GM18502 (cell line): ENCODE results near the gene CCDC91.
"Not testable (repeated sequence)": the region's sequence is repeated elsewhere in the genome, so short reads cannot be mapped to it uniquely, and the experiment has no call there.

ENCODE experiments used
- ATAC-seq: cut with Tn5 transposase; IDR thresholded peaks from one replicate; pipeline ENCODE4 v1.9.1; 2021; ENCODE audit warnings: mild to moderate bottlenecking; ENCODE audit not compliant: unreplicated experiment, poor library complexity

CCDC91 gene

DNA sequence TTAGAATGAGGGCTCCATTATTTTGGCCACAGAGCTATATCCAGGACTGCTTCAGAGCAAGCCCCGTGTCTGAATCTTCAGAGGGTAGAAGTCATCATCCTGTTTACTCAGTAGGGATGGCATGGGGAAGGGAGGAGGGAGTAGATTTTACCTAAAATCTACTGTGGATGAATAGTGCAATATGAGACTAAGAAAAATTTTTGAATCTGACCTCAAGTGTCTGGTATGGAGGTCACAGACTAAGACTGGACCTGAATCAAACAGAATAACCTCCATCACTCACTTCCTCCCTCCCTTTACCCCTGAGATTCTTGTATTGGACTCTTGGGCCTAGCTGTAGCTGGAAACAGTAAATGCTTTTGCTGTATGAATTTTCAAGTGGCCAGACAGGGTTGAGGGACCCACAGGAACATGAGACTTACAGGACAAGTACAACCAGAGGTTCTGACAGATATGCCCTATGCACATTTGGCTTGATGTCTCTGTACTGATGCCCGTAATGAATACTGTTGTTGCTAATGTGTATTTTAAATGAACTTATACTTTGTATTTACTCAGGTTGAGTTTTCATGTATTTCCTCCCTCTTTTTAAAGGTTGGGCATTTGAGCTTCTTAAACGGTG is 78.5 kb downstream of the CCDC91 start:
- no peak for ATAC-seq

DNA sequence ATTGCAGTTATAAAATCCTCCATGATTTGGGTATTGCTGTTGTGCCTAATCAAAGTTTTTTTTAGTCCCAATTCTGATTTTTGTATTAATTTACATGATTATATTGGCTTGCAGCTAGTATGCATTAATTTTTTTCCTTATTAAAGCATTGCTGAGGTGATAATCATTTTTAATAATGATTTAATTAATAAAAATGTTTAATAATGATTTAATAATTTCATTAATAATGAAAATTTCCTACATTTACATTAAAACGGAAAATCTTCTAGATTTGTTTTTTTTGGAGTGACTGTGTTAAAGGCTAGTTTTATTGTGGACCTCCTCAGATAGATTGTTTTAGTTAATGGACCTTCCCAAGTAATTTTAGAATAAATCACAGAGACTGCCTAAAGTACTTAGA is 79.6 kb downstream of the CCDC91 start:
- no peak for ATAC-seq

DNA sequence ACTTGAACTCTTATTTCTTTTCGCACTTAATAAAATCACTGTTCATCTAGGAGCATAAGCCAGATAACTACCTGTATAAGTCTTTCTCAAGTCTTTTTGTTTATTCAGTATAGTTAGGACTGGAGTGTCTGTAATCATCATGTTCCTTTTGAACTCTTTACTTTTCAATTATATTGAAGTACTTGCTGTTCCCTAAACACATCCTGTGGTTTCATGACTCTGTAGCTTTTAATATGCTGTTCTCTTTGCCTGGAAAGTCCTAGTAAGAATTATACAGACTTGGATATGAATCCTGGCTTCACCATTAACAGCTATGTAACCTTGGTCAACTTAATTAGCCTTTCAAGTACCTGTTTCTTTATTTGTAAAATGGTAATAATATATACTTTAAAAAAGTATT is 88.2 kb downstream of the CCDC91 start:
- ATAC-seq: no peak

DNA sequence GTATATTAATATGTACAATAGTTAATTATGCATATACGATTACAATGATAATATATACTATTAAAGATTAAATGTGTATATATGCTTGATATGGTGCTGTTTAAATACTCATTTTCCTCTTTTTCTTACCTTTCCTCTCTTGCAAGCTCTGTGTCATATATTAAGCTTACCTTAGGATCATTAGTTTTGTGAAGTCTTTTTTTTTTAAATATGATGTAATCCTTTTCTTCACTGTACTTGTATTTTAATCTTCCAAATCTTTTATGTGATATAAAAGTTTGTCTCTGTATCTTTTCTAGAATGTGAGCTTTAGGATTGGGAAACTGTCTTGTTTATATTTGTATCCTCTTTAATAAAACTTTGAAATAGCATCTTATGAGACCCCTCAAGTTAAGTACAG is 88.7 kb downstream of the CCDC91 start:
- ATAC-seq: no peak

DNA sequence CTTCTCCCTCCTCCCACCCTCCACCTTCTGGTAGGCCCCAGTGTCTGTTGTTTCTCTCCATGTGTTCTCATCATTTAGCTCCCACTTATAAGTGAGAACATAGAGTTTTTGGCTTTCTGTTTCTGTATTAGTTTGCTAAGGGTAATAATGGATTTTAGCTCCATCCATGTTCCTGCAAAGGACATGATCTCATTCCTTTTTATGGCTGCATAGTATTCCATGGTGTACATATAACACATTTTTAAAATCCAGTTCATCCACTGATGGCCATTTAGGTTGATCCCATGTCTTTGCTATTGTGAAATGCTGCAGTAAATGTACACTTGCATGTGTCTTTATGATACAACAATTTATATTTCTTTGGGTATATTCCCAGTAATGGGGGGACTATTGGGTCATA is 96.1 kb downstream of the CCDC91 start:
- ATAC-seq: no peak

DNA sequence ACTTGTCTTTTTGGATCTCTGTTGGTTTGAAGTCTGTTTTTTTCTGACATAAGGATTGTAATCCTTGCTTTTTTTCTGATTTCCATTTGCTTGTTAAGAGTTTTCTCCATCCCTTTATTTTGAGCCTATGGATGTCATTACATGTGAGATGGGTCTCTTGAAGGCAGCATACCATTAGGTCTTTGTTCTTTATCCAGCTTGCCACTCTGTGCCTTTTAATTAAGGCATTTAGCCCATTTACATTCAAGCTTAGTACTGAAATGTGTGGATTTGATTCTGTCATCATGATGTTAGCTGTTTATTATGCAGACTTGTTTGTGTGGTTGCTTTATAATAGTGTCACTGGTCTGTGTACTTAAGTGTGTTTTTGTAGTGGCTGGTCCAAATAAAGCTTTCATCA is 100.0 kb downstream of the CCDC91 start:
- no peak for ATAC-seq

DNA sequence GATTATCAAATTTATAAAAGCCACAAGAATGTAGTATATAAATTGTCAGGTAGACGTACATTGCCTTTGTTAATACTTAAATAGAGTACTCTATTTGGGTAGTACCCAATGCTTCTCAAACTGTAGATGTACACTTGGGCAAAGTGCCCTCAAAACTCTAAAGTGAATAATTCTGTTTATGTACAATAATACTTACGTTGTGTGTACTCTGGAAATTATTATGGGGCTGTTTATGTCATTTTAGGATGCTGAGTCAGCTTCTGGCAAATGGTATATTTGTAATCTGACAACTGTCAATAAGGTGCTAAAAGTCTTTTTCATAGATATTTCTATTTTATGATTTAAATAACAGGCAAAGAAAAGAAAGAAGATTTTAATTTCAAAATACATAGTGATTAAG is 102.4 kb downstream of the CCDC91 start:
- no peak for ATAC-seq

DNA sequence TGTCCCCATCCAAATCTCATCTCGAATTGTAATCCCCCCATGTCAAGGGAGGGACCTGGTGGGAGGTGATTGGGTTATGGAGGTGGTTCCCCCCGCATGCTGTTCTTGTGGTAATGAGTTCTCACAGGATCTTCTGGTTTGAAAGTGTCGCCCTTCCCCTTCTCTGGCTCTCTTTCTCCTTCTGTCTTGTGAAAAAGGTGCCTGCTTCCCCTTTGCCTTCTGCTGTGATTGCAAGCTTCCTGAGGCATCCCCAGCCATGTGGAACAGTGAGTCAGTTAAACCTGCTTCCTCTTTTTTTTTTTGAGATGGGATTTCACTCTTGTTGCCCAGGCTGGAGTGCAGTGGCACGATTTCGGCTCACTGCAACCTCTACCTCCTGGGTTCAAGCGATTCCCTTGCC is 104.0 kb downstream of the CCDC91 start:
- no peak for ATAC-seq

DNA sequence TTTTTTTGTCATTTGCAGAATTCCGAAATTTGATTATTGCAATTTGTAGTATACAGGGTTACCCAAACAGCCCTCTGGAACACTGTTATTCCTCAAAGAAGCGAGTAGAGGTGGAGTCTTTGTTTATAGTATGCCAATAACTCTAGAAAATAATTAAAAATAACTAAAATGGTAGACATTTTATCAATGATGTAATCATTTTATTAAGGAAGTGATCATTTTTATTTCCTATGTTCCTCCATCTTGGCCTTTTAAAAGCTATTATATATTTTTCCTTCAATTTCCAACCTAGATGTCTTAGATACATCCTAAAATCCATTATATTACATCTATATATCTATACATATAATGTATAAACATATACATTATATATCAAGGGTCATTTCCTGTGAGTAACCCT is 106.0 kb downstream of the CCDC91 start:
- no peak for ATAC-seq

DNA sequence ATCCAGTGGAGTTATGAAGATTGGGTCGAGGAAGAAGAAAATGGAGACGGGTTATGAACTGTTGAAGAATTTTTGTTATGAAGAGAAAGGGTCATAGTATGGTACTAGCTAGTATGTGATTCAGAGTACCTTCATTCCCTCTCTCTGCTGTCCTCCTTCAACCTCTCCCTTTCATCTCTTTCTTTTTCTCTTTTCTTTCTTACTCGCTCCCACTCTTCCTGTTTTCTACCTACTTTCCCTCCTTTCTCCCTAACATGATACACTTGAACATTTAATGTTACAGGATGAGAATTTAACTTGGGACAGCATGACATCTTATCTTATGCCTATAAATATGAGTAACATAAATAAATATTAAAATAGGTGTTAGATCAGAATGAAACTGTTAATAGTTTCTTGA is 112.9 kb downstream of the CCDC91 start:
- no peak for ATAC-seq

DNA sequence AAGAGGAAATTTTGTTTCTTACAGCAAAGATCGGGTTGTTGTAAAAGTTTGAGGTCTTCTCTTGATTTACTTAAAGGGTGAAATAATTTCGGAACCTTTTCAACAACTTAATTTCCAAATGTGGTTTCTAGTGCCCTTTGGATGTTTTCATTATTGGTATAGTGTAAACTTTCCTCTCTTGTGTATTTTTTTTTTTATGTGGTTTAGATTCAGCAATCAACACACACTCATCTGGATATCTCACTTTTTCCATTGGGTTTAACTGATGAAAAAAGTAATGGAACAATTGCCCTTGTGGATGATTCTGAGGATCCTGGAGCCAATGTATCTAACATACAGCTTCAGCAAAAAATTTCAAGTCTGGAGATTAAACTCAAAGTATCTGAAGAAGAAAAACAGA is 116.3 kb downstream of the CCDC91 start:
- no peak for ATAC-seq

DNA sequence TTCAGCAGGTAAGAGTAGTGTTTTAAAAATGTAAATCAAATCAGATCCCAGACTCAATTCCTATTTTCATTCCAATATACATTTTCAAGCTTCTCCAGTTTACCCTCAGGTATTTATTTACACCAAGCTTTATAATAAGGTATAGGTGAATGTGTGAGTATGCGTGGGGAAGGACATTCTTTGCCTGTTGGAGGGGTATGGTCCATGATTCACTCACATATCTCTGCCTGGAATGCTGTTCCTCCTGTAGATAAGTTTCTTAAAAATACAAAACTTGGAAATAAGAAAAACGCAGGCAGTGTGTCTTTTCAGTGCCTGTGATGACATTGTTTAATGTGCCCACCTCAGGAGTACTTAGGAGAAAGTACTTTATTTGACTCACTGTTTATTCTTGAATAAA is 118.6 kb downstream of the CCDC91 start:
- no peak for ATAC-seq

DNA sequence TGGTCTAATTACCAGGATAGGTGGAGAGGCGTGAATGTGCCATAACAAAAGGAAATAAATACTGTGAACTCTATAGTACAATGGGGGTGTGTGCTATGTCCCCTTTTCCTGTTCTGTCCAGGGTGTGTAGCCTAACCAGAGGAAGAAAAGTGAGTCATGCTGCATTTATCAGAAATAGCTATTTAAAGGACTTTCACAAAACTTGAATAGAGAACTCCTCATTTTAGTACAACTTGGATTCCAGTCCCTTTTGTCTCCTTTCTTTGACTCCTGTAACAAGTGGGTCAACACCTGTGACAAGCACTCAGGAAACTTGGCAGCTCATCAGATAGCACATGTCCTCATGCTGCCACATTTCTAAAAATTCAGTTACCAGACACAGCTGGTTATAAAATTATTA is 123.4 kb downstream of the CCDC91 start:
- ATAC-seq: no peak

DNA sequence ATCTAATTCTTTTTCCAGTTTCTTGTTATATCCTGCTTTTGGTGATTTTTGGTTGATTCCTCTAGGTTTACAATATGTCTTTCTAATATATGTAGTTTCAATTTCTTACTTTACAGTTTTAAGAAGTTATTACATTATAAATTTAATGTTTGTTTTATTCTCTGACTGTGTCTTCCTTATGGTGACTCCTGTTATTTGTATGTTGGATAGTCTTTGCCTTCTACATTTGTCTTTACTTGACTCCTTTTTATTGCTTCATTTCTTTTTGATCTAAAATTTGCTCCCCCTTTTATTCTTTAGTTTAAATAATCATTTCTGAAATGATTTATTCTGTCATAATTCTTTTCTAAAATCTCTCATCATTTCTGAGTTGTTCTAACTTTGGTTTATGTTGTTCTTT is 125.8 kb downstream of the CCDC91 start:
- no peak for ATAC-seq

DNA sequence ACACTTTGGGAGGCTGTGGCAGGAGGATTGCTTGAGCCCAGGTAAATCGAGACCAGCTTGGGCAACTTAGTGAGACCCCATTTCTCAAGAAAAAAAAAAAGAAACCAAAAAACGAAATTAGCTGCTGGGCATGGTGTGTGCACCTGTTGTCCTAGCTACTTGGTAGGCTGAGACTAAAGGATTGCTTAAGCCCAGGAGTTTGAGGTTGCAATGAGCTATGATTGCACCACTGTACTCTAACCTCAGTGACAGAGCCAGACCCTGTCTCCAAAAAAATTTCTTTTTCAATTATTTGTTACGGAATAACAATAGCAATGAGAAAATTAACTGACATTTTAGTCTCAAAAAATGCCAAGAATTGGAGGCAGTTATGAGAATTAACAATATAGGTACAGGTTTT is 128.0 kb downstream of the CCDC91 start:
- no peak for ATAC-seq

DNA sequence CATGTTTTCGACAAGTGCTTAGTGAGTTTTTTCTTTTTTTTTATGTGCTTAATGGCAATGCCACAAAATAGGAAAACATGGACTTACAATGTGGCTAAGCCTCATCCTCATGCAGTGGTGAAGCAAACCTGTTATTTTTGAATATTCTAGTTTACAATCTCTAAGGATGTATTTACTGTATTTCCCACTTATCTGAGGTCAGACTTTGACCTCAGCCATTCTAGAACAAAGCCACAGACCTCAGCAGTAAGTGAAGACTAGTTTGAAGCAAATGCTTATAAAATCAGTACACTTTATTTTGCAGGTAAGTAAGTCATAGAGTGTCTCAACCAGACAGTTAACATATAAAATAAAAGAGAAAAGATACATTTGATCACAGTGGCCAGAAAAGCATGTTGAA is 130.1 kb downstream of the CCDC91 start:
- ATAC-seq: no peak

DNA sequence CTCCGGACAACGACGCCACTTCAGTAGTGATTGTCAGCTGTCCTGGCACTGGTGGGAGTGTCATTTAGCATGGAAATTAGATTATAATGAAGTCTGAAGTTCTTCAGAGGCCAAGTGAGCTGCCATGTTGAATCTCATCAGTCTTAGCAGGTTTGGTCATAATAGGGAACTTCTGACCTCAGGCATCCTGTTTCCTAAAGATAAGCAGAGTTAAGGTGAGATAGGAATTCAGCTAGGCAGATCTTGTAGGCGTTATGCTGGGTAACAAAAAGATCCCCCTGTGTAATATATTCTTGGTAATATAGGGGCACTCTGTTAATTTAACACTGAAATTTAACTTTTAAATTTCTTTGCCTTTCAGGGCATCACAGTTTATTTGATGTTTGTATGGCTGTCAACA is 137.5 kb downstream of the CCDC91 start:
- ATAC-seq: no peak

DNA sequence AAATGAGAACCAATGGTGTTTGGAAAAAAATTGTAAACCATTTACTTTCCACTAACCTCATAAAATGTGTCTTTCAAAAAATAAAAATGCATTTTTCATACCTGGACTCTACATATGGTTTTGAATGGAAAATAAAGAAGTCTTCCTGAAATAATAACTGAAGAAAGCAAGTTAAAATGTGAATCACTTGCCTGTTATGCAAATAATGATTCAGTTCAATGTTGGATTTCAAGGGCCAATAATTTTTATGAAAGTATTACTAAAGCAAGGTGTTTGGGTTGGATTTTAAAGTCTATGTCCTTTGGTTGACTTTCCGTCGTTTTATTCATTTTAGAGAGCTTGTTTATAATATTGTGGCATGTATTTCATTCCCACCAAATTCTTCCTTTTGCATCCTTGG is 138.7 kb downstream of the CCDC91 start:
- ATAC-seq: no peak

DNA sequence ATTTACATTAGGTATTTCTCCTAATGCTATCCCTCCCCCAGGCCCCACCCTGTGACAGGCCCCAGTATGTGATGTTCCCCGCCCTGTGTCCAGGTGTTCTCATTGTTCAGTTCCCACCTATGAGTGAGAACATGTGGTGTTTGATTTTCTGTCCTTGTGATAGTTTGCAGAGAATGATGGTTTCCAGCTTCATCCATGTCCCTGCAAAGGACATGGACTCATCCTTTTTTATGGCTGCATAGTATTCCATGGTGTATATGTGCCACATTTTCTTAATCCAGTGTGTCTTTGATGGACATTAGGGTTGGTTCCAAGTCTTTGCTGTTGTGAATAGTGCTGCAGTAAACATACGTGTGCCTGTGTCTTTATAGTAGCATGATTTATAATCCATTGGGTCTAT is 139.5 kb downstream of the CCDC91 start:
- ATAC-seq: not testable (repeated sequence)

DNA sequence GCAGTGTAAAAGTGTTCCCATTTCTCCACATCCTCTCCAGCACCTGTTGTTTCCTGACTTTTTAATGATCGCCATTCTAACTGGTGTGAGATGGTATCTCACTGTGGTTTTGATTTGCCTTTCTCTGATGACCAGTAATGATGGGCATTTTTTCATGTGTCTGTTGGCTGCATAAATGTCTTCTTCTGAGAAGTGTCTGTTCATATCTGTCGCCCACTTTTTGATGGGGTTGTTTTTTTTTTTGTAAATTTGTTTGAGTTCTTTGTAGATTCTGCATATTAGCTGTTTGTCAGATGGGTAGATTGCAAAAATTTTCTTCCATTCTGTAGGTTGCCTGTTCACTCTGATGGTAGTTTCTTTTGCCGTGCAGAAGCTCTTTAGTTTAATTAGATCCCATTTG is 140.0 kb downstream of the CCDC91 start:
- not testable (repeated sequence) for ATAC-seq

DNA sequence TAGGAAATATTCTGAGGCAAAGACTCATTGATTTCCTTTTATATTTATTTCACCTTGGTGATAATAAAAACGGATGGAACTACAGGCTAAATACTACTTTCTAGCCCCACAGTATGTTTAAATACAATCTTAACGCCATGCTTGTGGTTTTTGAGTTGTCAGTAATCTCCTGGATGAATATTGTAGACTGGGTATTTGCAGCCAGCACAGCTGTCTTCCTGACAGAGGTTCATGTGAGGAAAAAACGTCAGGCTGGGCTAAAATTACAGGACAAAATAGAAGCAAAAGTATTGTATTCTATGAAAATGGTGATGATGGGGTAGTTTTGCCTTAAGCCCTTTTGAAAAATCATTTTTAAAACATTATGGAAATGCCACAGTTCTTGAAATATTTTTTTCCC is 140.9 kb downstream of the CCDC91 start:
- no peak for ATAC-seq

DNA sequence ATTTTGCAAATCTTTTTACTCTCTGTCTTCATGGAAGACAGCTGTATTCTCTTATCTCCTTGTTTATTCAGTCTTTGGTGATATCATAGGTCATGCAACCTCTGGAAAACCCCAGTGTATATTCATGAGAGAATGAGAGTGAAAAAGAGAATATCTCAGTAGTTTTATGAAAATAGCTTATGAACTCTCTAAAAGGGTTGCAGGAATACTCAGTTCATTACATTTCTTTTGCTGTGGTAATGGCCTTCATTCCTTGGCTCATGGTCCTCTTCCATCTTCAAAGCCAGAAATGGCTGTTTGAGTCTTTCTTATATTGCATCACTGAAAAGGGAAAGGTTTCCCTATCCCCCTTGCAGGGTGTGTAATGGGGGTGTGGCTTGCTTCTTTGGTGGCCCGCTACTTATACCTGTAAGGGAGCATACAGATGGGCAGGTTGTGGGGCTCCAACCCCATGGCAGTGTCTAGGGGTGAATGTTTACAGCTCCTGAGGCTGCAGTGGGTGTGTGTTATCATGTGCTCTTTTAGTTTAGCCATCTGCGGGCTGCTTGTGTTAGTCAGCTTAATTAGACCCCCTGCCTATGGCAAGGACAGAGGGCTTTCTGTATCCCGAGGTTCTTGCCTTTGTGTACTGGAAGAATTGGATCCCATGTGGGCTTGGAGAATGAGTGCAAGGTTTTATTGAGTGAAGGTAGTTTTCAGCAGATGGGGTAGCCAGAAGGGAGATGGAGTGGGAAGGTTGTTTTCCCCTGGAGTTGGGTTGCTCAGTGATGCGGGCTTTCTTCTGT is 150.2 kb downstream of the CCDC91 start:
- ATAC-seq: no peak
